Ramos (cell line): ENCODE data around the gene TBC1D8.

Source experiments
- in situ Hi-C: fragments of 300-500 bp; cut with MboI; formaldehyde crosslinking; loops from one replicate; pipeline ENCODE4 v1.14.3; 2022; ENCODE audit warnings: low sequenced_read_pairs; ENCODE audit not compliant: unreplicated experiment

Gene TBC1D8

GRCh38 chr2:101140237-101140636 lies 10.9 kb downstream of the TBC1D8 start:
- in situ Hi-C loops, result no loop called here

DNA sequence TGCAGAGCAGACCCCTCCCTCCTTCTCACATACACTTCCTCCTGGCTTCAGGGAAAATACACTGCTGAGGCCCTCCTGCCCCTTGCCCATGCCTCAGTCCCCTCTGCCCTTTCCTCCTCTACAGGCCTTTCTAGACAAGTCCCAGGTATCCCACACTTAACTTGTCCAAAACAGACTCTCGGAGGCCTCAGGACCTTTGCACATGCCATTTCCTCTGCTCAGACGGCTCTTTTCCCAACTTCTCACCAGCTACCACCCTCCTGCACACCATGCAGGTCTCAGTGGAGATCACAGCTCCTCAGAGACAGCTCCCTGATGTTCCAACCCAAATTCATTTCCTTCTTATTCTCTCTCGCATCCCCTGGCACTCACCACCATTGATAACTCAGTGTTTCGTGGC lies 11.7 kb downstream of the TBC1D8 start:
- in situ Hi-C loops, result no loop called here

DNA sequence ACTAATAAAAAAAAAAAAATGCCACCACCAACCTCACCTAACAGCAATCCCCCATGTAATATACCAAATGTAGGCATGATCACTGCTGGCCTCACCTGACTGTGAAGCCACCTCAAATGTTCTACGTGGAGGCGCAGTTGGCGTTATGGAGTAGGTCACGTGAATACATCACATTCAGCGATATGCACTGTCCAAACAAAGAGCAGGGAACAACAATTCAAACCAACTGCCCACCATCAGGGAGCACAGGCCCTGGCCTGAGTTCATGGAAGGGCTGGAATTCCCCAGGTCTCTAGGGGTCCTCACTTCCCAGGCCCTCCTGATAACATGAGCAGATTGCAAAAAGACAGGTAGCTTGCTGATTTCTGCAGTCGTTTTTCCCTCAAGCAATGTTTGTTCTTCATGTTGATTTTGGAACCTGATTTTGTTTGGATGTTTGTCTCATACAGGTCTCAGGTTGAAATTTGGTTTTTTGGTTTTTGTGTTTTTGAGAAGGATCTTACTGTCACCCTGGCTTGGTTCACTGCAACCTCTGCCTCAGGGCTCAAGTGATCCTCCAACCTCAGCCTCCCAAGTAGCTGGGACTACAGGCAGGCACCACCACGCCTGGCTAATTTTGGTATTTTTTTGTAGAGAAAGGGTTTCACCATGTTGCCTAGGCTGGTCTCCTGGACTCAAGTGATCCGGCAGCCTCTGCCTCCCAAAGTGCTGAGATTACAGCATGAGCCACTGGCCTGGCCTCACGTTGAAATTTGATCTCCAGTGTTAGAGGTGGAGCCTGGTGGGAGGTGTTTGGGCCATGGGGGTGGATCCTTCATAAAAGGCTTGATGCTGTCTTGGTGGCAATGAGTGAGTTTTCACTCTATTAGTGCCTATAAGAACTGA lies 15.5 kb downstream of the TBC1D8 start:
- in situ Hi-C loops, result no loop called here

GRCh38 chr2:101133492-101134100 lies 17.6 kb downstream of the TBC1D8 start:
- in situ Hi-C loops, result no loop called here

DNA sequence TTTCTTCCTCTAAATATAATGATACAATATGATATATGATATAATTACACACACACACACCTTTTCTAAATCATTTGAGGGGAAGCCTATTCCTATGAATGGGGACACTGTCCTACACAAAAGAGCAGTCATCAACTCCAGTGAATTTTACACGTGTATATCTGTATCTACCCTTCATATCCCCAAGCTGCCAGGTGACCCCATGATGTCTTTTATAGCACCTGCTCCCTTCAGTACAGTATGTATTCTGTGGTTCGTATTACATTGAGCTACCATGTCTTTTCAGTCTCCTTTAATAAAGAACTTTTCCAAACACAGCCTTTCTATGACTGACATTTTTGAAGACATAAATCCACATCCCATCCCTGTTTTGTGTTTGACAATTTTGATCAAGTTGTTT lies 19.0 kb downstream of the TBC1D8 start:
- in situ Hi-C loops, result no loop called here

DNA sequence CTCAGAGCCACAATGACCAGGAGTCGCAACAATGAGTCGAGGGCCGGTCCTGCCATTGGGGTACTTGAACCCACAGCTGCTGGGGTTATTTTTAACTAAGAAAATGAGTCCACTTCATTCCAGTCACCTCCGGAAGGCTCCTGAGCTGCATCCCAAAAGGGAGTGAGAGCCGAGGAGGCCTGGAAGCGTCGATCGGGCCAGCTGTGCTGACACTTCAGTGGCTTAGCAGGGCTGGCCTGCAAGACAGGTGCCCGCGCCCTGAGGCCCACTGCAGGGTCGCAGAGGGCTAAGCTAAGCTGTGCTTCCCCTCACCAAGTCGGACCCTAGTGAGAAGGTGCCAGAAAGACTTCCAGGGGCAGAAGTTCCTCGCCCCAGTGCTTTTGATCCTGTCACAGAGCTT lies 21.1 kb downstream of the TBC1D8 start:
- in situ Hi-C loops, result no loop called here

- in situ Hi-C loops, result no loop called here
Observed at GRCh38 chr2:101127319-101128056, 23.7 kb downstream of the TBC1D8 start.

GRCh38 chr2:101125808-101126207 lies 25.4 kb downstream of the TBC1D8 start:
- in situ Hi-C loops, result no loop called here

DNA sequence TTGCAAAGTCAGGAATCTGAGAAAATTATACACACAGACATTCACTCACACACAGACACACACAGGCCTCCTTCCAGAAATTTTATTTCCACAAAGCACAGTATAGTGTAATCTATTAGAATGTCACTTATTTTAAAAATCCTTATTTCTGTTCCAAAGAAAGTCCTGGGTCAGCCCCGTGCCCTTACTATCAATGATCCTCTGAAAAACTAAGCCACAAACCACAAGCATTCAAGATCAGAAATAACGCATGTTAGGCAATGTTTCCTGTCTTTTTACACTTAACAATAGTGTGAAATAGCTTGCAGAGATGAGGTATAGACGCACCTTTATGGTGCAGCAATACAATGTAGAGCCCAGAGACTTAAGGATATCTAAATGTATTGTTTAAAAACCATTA lies 25.8 kb downstream of the TBC1D8 start:
- in situ Hi-C loops, result no loop called here

GRCh38 chr2:101124643-101125366 lies 26.4 kb downstream of the TBC1D8 start:
- in situ Hi-C loops, result no loop called here

- in situ Hi-C loops, result no loop called here
Observed at GRCh38 chr2:101123795-101124471, 27.2 kb downstream of the TBC1D8 start.

DNA sequence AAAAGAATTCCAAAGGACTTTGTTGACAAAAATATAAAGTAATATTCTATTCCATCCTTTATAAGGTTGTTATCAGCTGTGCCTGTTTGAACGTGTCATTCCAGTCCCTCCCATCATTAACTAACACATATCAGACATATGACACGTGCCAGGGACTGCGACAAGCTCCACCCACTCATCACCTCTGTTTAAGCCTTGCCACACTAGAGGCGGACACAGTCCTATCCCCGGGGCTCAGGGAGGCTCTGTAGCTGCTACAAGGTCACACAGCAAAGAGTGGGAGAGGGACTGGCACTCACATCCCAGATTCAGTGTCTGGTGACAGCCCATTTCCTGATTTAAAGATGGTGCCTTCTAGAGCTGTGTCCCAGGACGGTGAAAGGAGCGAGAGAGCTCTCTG lies 30.0 kb downstream of the TBC1D8 start:
- in situ Hi-C loops, result no loop called here

GRCh38 chr2:101120124-101120996 lies 30.8 kb downstream of the TBC1D8 start:
- in situ Hi-C loops, result no loop called here

DNA sequence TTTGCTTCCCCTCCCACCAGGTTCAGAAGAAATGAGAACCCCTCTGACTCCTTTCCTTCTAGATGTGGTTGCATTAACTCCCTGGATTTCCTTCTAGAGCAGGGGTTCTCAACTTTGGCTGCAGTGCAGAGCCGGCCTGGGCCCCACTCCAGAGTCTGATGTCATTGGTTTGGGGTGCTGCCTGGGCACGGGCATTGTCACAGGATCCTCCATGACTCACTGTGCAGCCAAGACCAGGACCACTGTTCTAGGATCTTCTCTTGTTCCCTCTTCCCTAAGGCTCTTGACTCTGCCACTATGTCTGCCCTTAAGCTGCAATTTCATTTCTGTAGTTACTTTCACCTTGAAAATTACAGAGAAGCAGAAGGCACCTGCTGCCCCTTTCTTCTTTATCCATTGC lies 31.8 kb downstream of the TBC1D8 start:
- in situ Hi-C loops, result no loop called here

DNA sequence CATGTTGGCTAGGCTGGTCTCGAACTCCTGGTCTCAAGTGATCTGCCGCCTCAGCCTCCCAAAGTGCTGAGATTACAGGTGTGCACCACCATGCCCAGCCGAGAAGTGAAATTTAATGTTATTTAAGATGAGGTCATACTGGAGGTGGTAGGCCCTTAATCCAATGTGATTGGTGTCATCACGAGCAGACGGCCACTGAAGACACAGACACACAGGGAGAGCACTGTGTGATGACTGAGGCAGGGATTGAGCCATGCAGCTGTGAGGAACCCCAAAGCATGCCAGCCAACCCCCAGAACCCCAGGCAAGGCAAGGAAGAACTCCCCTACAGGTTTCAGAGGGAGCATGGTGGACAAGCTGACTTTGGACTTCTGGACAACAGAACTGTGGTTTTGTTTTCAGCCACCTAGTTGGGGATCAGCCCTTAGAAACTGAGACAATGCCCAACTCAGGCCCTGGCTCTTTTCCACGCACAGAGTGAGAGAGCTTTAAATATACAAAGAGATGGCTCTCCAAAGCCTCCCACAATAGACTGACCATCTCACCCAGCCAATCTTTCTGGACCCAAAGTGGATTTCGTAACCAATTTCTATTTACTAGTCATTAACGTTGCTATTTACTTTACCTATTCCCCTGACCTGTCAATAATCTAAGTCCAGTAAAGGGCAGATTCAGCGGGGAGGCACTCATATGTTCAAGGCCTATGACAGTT lies 34.2 kb downstream of the TBC1D8 start:
- in situ Hi-C loops, result no loop called here

GRCh38 chr2:101116348-101116747 lies 34.8 kb downstream of the TBC1D8 start:
- in situ Hi-C loops, result no loop called here

GRCh38 chr2:101115664-101116063 lies 35.5 kb downstream of the TBC1D8 start:
- in situ Hi-C loops, result no loop called here

DNA sequence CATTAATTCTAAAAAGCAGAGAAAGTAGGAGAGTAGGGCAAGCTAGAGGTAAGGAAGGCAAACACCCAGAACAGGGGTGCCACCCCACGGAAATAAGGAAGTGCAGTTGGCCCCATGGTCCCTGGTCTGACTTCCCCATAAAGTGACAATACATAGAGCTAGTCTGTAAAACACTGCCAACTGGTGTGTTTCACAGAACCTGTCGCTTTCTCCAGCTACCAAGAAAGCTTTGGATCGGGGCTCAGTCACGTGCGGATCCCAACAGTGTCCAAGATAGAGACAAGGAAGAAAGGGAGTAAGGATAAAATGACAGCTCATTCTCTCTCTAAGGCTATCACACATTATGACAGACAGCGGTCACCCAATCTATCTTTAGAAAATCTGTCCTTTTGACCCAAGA lies 36.4 kb downstream of the TBC1D8 start:
- in situ Hi-C loops, result no loop called here
